GM20431 (cell line): Measurements from ENCODE around the gene FRG2.
"Not testable (repeated sequence)": the region's sequence is repeated elsewhere in the genome, so short reads cannot be mapped to it uniquely, and the experiment has no call there.

Experiments used
- in situ Hi-C: fragments of 300-500 bp; cut with MseI, MboI; formaldehyde crosslinking; loops from one replicate; pipeline ENCODE4 v1.15.0; 2020; ENCODE audit warnings: low sequenced_read_pairs; ENCODE audit not compliant: unreplicated experiment

The FRG2 gene

DNA sequence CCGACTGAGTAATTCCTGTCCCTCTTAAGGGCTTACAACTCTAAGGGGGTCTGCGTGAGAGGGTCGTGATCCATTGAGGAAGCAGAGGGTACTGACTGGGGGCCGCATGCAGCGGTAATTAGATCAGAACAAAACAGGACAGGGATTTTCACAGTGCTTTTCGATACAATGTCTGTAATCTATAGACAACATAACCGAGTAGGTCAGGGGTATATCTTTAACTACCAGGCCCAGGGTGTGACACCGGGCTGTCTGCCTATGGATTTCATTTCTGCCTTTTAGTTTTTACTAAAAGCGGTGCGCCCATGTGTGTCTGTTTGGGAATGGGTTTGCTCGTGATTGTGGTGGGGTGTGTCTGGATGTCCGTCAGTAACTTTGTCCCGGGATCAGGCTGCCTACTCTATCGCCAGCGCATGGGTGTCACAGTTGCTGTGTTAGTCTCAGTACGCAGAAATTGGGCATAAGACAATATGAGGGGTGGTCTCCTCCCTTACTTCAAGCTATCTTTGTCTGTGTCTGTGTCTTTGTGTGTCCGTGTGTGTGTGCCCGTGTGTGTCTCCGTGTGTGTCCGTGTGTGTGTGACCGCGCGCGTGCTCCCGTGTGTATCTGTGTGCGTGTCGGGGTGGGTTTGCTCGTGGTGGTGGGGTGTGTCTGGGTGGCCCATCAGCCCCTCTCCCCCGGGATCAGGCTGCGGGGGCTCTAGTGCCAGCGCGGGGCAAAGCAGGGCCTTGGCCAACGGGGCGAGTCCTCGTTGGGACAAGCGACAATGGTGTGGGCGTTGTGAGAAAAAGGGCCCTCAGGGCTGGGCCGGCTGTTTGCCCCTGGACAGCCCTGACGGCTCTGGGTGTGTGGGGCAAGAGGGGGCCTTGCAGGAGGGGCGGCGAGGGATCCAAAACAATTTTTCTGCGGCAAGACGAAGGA lies 10.4 kb downstream of the FRG2 start:
- in situ Hi-C loops: no loop called here

DNA sequence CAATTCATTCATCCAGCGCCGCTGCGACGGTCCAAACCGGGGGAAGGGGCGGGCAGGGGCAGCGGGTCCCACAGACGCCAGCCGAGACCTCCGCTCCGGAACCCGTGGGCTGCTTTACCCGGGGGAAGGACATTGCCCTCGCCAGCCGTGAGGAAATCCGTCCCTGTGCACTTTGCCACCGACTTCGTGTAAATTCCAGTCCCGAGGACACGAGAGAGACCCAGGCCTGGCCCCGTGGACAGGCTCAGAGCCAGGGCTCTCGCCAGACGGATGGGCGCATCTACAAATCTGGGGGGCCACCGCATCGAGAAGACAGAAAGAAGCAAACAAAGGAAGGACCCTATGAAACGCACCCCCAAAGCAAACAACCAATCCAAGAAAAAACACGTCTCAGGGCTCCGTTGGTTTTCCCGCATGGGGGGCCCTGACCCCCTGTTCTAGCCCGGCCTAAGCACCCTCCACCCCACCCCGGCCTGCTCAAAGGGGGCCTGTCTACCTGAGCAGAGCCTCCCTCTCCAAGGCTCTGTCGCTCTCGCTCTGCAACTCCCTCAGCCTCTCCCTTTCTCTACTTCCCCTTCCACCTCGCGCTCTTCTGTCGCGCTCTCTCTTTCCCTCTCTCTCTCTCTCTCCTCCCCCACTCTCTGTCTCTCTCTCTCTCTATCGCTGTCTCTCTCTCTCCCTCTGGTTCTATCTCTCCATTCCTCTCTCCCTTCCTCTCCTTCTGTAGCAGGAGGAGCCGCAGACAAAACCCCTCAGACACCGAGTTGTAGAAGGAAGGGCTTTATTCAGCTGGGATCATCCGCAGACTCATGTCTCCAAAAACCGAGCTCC lies 11.3 kb downstream of the FRG2 start:
- in situ Hi-C loops: no loop called here

DNA sequence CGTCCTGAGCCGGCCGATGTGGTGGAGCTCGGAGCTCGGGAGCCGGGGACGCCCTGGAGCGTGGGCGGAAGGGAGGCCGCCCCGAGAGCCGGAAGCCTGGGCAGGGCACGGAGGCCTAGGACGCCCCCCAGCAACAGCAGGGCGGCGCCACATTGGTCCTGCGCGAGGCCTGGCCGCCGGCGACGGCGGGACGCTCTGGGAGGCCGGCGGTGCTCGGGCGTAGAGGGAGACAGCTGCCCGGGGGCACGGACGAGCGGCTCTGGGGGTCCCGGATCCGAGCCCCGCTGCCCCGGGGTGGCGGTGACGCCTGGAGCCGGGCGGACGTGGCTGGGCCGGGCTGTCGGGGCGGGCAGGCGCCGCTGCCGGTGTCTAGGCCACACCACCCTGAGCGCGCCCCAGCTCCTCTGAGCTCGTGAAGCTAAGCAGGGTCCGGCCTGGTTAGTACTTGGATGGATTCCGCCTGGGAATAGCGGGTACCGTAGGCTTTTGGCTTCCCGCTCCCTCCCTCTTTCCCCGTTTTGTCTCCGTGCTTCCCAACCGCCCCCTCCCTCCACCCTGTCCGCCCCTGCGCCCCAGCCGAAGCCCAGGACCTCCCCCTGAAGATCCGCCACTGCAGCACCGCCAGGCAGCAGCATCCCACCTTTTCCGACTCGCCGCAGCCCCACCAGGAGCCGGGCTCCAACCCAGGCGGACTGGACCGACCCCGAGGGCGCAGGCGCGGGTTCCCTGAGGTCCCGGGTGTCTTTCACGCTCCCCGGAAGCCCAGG lies 12.1 kb downstream of the FRG2 start:
- in situ Hi-C loops: no loop called here

DNA sequence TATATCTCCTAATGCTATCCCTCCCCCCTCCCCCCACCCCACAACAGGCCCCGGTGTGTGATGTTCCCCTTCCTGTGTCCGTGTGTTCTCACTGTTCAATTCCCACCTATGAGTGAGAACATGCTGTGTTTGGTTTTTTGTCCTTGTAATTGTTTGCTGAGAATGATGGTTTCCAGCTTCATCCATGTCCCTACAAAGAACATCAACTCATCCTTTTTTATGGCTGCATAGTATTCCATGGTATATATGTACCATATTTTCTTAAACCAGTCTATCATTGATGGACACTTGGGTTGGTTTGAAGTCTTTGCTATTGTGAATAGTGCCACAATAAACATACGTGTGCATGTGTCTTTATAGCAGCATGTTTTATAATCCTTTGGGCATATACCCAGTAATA lies 37.1 kb downstream of the FRG2 start:
- in situ Hi-C loops: not testable (repeated sequence)

DNA sequence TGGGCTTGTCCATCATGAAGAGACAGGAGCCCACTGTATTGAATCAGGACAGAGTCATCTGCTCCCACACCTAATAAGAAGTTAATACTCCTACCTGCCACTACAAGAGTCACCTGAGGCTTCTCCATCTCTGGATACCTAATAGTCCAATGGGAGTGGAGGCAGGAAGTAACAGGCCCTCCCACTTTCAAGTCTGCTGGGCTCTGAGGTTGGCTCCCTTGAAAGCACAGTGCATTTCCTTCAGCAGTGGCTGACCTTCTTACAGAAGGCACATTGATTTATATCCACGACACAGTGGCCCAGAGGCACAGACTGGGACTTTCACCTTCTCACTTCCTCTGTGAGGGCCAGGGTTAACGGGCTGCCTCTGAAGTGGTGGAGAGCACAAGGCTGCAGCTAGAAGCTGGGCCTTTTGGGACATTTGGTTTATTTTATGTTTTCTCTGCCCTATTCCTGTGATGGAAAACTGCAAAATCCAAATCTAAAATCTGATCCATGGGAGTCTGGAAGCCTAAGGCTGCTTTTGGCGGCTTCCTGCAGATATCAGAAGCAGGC lies 38.1 kb downstream of the FRG2 start:
- in situ Hi-C loops: no loop called here

DNA sequence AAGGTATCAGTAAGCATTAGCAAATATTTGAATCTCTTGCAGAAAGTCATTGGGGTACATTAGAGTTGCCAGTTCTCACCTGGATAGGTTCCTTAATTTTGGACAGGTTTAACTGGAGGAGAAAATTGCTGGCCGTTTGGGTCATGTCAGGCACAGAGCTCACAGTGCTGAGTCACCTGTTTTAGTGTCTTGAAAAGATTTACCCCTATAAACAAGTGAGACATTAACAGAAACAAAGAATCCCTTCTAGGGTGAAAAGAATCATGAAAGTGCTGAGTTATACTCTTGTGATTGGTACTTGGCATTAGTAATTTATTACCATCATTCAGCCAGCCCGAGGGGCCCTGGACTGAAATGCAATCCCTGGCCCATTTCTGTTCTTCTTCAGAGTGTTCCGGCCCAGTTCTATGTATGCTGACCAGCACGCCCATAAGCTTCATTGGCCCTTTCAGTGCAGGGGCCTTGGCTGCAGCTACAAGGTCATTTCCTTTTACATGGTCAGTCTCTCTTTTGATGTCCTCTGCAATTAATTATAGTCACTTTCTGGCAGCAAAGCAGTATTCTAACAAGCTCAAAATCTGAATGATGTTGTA lies 41.3 kb downstream of the FRG2 start:
- in situ Hi-C loops: not testable (repeated sequence)

DNA sequence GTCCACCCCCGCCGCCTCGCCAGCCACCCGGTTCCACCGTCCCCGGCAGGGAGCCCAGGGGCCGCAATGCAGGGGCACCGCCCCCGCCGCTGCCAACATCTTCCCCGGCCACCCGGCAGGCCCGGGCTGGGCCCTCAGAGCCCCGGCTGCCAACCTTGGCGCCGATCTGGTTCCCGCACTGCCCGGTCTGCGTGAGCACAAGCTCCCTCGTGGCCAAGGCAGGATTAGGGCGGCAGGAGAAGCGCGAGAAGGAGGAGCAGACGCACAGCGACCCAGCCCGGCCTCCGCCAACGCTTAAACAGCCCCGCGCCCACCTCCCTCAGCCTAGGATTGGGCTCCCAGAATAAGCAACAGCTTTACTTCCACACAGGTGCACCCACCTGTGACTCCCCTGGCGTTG lies 42.4 kb downstream of the FRG2 start:
- in situ Hi-C loops: not testable (repeated sequence)

DNA sequence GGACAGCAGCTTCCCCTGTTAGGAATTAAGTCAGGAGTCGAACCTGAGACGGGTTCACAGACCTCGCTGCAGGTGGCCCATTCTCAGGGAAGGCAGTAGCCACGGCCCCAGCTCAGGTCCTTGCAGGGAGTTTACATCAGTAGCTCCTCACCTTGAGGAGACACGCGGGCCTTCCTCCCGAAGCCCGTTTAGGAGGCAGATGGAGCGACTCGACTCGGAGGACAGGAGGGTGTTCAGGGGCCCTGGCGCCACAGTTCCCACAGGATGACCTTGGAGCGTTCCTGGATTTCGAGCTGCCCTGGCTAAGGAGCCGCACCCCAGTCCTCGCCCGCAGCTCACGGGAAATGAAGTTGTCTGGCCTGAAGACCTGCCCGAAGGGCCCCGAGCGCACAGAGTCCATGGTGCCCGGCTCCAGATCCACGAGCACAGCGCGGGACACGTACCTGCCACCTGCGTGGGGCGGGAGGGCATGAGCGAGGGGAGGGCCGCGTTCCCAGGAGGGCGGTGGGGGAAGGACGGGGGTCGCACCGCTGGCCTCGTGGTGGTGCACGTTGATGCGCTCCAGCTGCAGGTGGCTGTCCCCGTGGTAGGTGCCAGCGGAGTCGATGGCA lies 43.0 kb downstream of the FRG2 start:
- in situ Hi-C loops: not testable (repeated sequence)

DNA sequence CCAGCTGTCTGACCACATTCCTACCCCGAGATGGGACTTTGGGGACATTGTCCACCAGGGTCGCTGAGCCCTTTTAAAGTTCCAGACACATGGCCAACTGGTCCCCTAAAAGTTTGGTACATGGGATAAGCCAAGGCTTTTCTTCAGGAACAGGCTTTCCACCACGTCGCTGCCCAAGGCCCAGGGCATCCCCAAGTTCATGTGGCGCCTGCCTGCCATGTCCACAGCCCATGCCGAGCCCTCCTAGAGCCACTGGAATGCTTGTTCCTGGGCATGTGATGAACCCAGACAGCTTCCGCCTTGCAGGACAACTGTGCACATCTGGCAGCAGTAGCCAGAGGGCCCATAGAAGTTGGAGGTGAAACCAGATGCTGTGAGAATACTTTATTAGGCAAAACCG lies 45.1 kb downstream of the FRG2 start:
- in situ Hi-C loops: no loop called here

DNA sequence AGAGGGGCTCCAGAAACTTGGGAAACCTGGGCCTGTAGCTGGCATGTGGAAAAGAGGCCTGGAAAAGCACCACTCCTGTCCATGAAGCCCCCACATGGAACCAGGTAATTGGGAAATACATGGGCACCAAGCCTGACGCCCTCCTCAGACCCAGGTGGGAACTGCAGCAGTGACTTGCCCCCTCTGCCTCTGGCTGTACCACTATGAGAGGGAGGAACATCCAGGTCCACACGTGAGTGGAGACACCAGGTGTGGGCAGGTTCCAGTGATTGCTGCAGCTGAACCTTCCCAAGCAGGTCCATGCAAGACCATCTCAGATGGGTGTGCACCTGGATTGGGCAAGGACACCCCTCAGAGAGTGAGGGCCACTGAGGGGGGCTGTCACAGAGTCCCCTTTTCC lies 46.8 kb downstream of the FRG2 start:
- in situ Hi-C loops: not testable (repeated sequence)

DNA sequence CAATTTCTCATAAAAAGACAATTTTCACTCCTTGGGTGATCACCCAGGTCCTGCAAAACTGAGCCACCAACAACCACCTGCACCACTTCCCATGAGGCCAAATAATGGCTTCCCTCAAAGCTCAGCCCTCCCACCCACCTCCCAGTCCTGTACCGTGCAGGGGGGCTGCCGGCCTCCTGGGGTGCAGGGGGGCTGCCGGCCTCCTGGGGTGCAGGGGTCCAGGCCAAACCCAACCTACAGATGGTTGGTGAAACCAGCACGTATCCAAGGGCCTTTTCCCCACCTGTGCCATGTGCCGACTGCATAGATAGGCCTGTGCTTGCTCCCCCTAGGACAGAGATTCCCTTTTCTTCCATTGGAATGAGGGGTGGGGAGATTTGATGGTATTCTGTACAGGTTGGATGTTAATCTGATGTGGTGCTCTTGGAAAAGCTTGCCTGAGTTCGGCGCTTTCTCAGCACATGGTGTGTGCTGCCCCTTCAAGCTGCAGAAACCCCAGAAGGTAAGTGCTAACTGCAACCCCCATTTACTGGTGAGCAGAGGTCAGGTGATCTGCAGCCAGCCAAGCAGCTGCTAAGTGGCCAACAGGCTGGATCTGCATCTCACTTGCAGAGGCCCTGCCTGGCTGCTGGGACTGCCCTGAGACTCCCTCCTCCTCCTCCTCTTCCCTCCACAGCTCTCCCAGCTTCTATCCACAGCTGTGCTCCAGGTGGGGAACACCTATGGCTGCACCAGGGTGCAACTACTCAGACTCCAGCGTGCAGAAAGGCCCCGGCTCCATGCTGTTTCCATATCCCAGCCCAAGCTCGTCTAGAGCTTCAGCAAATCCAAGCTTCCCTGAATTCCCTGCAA lies 47.6 kb downstream of the FRG2 start:
- in situ Hi-C loops: no loop called here
